Mucosa of descending colon (tissue), 3 donors: Measurements from ENCODE around the gene C16orf92. TPM values are rescaled to one million over a fixed set of nuclear protein-coding genes. Genes with fewer than 3 reads are reported as not detected.
A peak's percentile ranks its signal among the peaks of the same experiment; 100 is the strongest.

Experiments
- ATAC-seq: fragments of 200-7000 bp; cut with Tn5 transposase; one replicate; pipeline ENCODE4 v1.9.1; 2020; ENCODE audit warnings: mild to moderate bottlenecking, moderate library complexity
- DNase-seq, 3 donors: peaks; one replicate each; pipeline ENCODE4 v3.0.0-alpha.2; 2020
- H3K36me3 ChIP-seq: fragments of 200-600 bp; one replicate; pipeline ENCODE4 v1.8.0; 2021; ENCODE audit warnings: low read depth, mild to moderate bottlenecking
- H3K4me1 ChIP-seq: fragments of 200-600 bp; one replicate; pipeline ENCODE4 v1.8.0; 2021; ENCODE audit warnings: low read depth, mild to moderate bottlenecking
- H3K4me3 ChIP-seq: fragments of 200-600 bp; one replicate; pipeline ENCODE4 v1.8.0; 2021; ENCODE audit warnings: mild to moderate bottlenecking
- H3K9me3 ChIP-seq: fragments of 200-600 bp; one replicate; pipeline ENCODE4 v1.8.0; 2021; ENCODE audit warnings: mild to moderate bottlenecking
- CTCF ChIP-seq: fragments of 200-600 bp; IDR thresholded peaks from one replicate; pipeline ENCODE4 v1.8.0; 2022; ENCODE audit warnings: antibody characterized with exemption, mild to moderate bottlenecking
- intact Hi-C, 2 donors: fragments of 100-400 bp; cut with DNase I in 1 of 2; cut with micrococcal nuclease in 1 of 2; formaldehyde crosslinking; loops; one replicate each; pipeline versions ENCODE4 v1.11.0 to v1.11.1; 2022; cut with DNase I, micrococcal nuclease
- total RNA-seq, 3 donors: library from RNA; stranded (reverse); fragmentation: NEBNext Ultra II Directional in 2 of 3; extraction: Animal tissue kit (Norgen Biotek cat#: 25700) in 2 of 3; gene quantifications; one replicate each; pipeline versions ENCODE4 v1.2.1 to v1.2.4, GENCODE V29; 2021 to 2023
- donor health status: DM: no; HTN: no; CAD: no; lungs with moderate emphysema.
- donor health status: DM: no; HTN: no; CAD: no.
- donor health status: DM: no; HTN: yes; CAD: no.

The C16orf92 gene
- total RNA-seq, 3 donors from 2014 or later = not detected

GRCh38 chr16:29991571-29991904 is 31.5 kb upstream of the C16orf92 start:
- Histone ChIP-seq H3K36me3 (peaks cover under 1% of the 10 kb centered on the region), H3K4me3 (no peak overlapping the region), H3K9me3 (no peaks in the 10 kb centered on the region), H3K4me1 (peaks cover 14% of the 10 kb centered on the region)
- TF ChIP-seq CTCF = no peak
- DNase-seq (no peak), ATAC-seq (no peak)
- intact Hi-C loops = no loop called here

- no peaks in the 10 kb centered on the region for H3K9me3 ChIP-seq
- ATAC-seq (no peak), DNase-seq (peak in 1 of 3 donors; percentile 22)
- TF ChIP-seq CTCF = no peak
- no peak overlapping the region for H3K4me3 ChIP-seq
- intact Hi-C loops = no loop called here
- H3K4me1 ChIP-seq = peaks cover 20% of the 10 kb centered on the region
- H3K36me3 ChIP-seq = no peaks in the 10 kb centered on the region
These were observed 30.5 kb upstream of the C16orf92 start for GRCh38 chr16:29992344-29992967.

- Histone ChIP-seq H3K4me3 (no peak overlapping the region), H3K4me1 (peaks cover 20% of the 10 kb centered on the region), H3K36me3 (no peaks in the 10 kb centered on the region), H3K9me3 (no peaks in the 10 kb centered on the region)
- DNase-seq = no peak
- no peak for ATAC-seq
- intact Hi-C loops = no loop called here
- TF ChIP-seq CTCF = no peak
These were observed 29.7 kb upstream of the C16orf92 start for GRCh38 chr16:29993191-29993902.

- no peak overlapping the region for H3K4me3 ChIP-seq
- peaks cover 20% of the 10 kb centered on the region for H3K4me1 ChIP-seq
- no peaks in the 10 kb centered on the region for H3K36me3 ChIP-seq
- ATAC-seq = no peak
- no peaks in the 10 kb centered on the region for H3K9me3 ChIP-seq
- intact Hi-C loops = no loop called here
- no peak for DNase-seq
- TF ChIP-seq CTCF = no peak
These were observed 28.9 kb upstream of the C16orf92 start for GRCh38 chr16:29993903-29994599.

- Histone ChIP-seq H3K4me1 (peaks cover 20% of the 10 kb centered on the region), H3K9me3 (no peaks in the 10 kb centered on the region), H3K36me3 (no peaks in the 10 kb centered on the region), H3K4me3 (peak overlapping the region; percentile 49)
- ATAC-seq (peak; percentile 80), DNase-seq (peak in 2 of 3 donors; percentile 85 to 91)
- TF ChIP-seq CTCF = no peak
- intact Hi-C loops = no loop called here
These were observed 28.2 kb upstream of the C16orf92 start for GRCh38 chr16:29994600-29995323.
